GM12874 (cell line): ENCODE results near the gene SNCAIP.
A peak's percentile ranks its signal among the peaks of the same experiment; 100 is the strongest.

Experiments
- TF ChIP-seq, protein P1 (sequence below): IDR thresholded peaks from 2 replicates; pipeline ENCODE4 v1.5.1; 2011; ENCODE audit warnings: low read depth, mild to moderate bottlenecking, control low read depth, low read length, moderate library complexity; ENCODE audit not compliant: insufficient read depth

The SNCAIP gene

DNA sequence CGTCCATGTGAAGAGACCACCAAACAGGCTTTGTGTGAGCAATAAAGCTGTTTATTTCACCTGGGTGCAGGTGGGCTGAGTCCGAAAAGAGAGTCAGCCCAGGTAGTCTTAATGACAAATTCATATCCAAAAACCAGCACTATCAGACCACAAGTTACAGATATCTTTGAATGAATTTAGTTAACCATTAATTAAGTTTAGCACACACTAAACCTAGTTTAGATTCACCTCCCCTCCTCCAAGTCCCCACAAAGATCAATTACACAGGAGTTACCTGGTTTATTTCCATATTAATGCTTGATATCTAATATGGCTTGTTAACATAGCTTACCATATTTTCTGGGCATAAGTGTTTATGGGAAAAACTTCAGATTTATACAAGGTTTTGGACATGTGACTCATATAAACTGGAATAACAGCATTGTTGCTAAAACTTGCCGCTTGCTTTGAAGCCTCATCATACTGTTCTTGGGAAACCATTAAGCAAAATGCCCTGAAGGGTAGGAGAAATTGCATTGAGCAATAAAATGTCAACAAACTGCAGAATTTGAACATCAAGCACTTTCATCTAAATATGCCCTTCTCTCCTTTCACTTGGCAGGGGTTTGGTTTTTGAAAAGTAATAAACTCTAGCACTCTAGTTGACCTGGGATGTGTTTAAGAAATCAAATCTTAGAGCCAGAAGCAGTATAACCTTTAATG, 166.9 kb downstream of the SNCAIP start:
- TF ChIP-seq, protein P1, sequence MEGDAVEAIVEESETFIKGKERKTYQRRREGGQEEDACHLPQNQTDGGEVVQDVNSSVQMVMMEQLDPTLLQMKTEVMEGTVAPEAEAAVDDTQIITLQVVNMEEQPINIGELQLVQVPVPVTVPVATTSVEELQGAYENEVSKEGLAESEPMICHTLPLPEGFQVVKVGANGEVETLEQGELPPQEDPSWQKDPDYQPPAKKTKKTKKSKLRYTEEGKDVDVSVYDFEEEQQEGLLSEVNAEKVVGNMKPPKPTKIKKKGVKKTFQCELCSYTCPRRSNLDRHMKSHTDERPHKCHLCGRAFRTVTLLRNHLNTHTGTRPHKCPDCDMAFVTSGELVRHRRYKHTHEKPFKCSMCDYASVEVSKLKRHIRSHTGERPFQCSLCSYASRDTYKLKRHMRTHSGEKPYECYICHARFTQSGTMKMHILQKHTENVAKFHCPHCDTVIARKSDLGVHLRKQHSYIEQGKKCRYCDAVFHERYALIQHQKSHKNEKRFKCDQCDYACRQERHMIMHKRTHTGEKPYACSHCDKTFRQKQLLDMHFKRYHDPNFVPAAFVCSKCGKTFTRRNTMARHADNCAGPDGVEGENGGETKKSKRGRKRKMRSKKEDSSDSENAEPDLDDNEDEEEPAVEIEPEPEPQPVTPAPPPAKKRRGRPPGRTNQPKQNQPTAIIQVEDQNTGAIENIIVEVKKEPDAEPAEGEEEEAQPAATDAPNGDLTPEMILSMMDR = no peak

DNA sequence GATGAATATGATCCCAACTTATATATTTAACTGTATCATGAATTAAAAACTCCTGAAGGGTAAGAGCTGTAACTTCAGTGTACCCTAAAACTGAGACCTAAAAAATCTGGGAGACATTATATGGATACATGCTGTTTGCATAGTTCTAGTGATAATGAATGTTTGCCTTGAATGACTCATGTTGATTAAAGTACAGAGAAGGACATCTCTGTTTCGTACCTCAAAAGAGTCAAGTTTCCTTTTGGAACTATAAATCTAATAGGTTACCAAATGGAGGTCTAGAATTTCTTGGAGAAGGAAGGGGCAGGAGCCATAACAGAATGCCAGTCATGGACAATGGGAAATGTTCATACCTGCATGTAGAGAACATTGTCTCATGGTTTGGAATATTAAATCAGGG, 168.1 kb downstream of the SNCAIP start:
- TF ChIP-seq, protein P1 = no peak

DNA sequence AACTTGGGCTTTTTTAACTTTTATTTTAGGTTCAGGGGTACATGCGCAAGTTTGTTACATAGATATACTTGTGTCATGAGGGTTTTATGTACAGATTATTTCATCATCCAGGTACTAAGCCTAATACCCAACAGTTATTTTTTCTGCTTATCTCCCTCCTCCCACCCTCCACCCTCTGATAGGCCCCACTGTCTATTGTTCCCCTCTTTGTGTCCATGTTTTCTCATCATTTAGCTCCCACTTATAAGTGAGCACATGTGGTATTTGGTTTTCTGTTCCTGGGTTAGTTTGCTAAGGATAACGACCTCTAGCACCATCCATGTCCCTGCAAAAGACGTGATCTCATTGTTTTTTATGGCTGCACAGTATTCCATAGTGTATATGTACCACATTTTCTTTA, 172.1 kb downstream of the SNCAIP start:
- TF ChIP-seq, protein P1 = no peak

DNA sequence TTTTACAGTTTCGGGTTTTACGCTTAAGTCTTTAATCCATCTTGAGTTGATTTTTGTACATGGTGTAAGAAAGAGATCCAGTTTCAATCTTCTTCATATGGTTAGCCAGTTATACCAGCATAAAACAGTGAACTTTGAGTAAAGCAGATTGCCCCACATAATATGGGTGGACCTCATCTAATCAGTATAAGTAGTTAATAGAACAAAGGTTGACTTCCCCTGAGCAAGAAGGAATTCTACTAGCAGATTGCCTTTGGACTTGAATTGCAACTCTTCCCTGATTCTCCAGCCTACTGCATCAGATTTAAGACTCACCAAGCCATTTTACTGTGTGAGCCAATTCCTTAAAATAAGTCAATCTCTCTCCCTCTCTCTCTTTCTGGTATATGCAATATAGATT, 173.2 kb downstream of the SNCAIP start:
- TF ChIP-seq, protein P1 = no peak

DNA sequence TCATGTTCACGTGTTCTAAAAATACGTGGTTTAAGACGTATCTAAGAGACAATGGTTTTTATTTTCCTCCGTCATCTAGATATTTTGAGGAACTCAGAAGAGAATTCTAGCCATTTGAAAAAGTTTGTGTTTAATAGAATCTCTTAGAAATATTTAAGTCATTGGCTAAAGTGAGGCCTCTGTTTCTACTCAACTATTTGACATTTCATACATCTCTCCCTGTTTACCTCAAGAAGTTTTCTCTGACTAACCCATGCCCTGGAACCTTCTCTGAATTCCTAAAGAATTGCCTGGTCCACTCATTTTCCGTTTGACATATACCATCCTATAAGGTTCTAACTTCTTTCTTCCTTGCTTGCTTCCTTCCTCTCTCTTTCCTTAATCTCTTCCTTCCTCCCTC, 178.7 kb downstream of the SNCAIP start:
- TF ChIP-seq, protein P1 = no peak

DNA sequence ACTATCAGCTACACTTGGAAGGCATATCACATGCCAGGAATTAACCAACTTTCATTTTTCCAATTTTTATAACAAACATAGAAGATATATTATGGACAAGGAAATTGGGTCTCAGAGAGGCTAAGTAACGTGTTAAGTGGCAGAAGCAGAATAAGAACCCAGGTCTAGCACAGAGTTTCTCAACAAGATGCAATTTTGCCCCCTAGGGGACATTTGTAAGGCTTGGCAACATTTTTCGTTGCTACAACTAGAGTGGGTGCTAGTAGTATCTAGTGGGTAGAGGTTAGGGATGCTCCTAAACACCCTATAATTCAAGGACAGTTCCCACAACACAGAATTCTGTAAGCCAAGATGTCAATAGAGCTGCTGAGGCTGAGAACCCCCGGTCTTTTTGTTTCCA, 180.6 kb downstream of the SNCAIP start:
- TF ChIP-seq, protein P1 = peak; percentile 16; the same call in 1 of the 2 replicates

DNA sequence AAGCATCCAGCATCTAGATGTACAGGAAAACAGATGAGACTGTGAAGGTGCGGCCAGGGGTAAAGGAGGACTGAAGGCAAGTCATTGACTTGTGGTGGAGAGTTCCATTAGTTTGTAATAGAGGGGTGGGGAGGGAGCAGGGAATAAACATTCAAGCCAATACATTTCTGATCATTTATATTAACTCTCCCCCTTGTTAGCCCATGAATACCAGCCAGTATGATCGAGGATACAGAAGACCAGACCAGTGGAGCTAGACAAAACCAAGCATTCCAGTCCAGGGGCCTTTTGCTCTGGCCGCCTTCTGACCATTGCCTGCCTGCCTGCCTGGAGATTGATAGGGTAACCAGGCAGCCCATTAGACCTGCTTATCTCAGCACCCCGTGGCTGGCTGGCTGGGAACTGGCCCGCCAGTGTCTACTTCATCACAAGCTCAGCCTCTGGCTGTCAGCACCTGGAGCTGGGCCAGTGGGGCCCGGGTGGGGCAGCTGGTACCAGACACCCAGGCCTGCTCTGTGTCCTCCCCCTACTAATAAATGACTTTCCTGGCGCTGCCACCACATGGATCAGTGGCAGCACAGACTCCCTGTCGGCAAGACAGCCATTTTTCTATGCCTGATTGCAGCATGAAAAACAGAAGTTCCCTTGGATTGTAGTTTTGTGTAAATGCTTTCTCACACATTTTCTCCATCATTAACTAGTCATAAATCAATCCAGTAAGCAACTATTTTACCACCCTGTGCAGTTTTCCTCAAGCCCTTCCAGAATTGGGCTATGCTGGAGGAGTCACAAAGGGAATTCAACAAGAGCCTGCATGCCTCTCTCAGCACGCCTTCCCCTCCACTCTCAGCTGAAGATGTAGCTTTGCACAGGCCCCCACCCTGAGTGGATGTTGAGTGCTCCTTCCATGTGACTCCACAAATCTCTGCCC, 181.3 kb downstream of the SNCAIP start:
- TF ChIP-seq, protein P1 = no peak
